ENCODE measurements around the gene HSFX1. TPM values are rescaled to one million over a fixed set of nuclear protein-coding genes. Genes with fewer than 3 reads are reported as not detected.

Gene HSFX1
- total RNA-seq, 1 experiment from 2014 or later, result 0.55 TPM

GRCh38 chrX:149803458-149804062 lies 29.7 kb downstream of the HSFX1 start:
- Histone ChIP-seq H4K20me1 (ENCODE audit: control insufficient read depth, insufficient read depth, insufficient read length) (no peaks in the 10 kb centered on the region), H2AK5ac (ENCODE audit: insufficient read length, low read length) (no peak overlapping the region), H2AFZ (ENCODE audit: low read length) (no peak overlapping the region), H4K8ac (replicated peaks; ENCODE audit: insufficient read length, low read depth, low read length) (no peak overlapping the region), H2BK20ac (ENCODE audit: low read depth, low read length, poor library complexity, severe bottlenecking) (no peak overlapping the region), H3K9me3 (ENCODE audit: control insufficient read depth, low read depth, low read length) (peaks cover 60% of the 10 kb centered on the region), H2BK15ac (ENCODE audit: low read depth, low read length) (no peak overlapping the region), H3K18ac (ENCODE audit: insufficient read length, low read depth, low read length) (no peak overlapping the region), H3K4ac (ENCODE audit: low read depth, low read length) (no peak overlapping the region), H3K27me3 (ENCODE audit: insufficient read depth, low read length) (no peaks in the 10 kb centered on the region), H3K9ac (ENCODE audit: extremely low read depth, insufficient read length, low read length) (no peak overlapping the region), H3K79me1 (ENCODE audit: insufficient read depth, low read depth, low read length, poor library complexity, severe bottlenecking) (no peaks in the 10 kb centered on the region), H3K23ac (ENCODE audit: insufficient read length, low read depth, low read length) (no peak overlapping the region), H3K27ac (ENCODE audit: insufficient read length, low read depth, low read length) (no peak overlapping the region), H3K4me2 (ENCODE audit: insufficient read depth, insufficient read length, low read length) (no peak overlapping the region), H3K14ac (ENCODE audit: insufficient read depth, low read length) (no peak overlapping the region; the same call in 1 of the 2 replicates), H3K4me1 (ENCODE audit: insufficient read depth, low read length) (peaks cover 2% of the 10 kb centered on the region; the same call in 1 of the 2 replicates), H3T11ph (ENCODE audit: low read length) (no peak overlapping the region), H3K56ac (ENCODE audit: insufficient read length, low read depth, low read length) (no peak overlapping the region), H4K5ac (ENCODE audit: insufficient read length, low read depth, low read length) (no peak overlapping the region), H2BK12ac (ENCODE audit: insufficient read length, low read depth, low read length) (no peak overlapping the region), H4K91ac (ENCODE audit: insufficient read length, low read depth, low read length) (no peak overlapping the region), H3K79me2 (ENCODE audit: insufficient read depth, low read length) (no peaks in the 10 kb centered on the region), H2BK5ac (ENCODE audit: insufficient read length, low read length) (no peak overlapping the region), H3K23me2 (ENCODE audit: insufficient read length, low read depth, low read length, poor library complexity, severe bottlenecking) (no peaks in the 10 kb centered on the region), H2BK120ac (ENCODE audit: low read depth, low read length, poor library complexity, severe bottlenecking) (no peak overlapping the region)
- Mint-ChIP-seq H3K9me3 (peaks cover 74 to 80% of the 10 kb centered on the region in 2 experiments), H3K27me3 (ENCODE audit: low read depth) (peaks cover 4% of the 10 kb centered on the region; the same call in 1 of the 2 replicates), H3K36me3 (ENCODE audit: insufficient read depth in 1 of 3, low read depth in 3 of 3) (peaks cover 0 to 3% (median 3%) of the 10 kb centered on the region in 3 experiments; a peak in 3 of 7 replicates), H3K4me1 (peaks cover 11 to 14% of the 10 kb centered on the region in 2 experiments), H3K4me3 (no peak overlapping the region), H3K27ac (no peak overlapping the region)
- no peak for DNase-seq
- no CpG with 5 or more reads among the region's 10 CpGs for WGBS (ENCODE audit: extremely low coverage, insufficient read length, low lambda C conversion rate)
- TF ChIP-seq, protein P1, sequence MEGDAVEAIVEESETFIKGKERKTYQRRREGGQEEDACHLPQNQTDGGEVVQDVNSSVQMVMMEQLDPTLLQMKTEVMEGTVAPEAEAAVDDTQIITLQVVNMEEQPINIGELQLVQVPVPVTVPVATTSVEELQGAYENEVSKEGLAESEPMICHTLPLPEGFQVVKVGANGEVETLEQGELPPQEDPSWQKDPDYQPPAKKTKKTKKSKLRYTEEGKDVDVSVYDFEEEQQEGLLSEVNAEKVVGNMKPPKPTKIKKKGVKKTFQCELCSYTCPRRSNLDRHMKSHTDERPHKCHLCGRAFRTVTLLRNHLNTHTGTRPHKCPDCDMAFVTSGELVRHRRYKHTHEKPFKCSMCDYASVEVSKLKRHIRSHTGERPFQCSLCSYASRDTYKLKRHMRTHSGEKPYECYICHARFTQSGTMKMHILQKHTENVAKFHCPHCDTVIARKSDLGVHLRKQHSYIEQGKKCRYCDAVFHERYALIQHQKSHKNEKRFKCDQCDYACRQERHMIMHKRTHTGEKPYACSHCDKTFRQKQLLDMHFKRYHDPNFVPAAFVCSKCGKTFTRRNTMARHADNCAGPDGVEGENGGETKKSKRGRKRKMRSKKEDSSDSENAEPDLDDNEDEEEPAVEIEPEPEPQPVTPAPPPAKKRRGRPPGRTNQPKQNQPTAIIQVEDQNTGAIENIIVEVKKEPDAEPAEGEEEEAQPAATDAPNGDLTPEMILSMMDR (conservative IDR thresholded peaks at IDR 0.05), result no peak

Measured in H9 (cell line).